ENCODE results near the gene FUT6.
"Not testable (repeated sequence)": the region's sequence is repeated elsewhere in the genome, so short reads cannot be mapped to it uniquely, and the experiment has no call there.

FUT6 gene

DNA sequence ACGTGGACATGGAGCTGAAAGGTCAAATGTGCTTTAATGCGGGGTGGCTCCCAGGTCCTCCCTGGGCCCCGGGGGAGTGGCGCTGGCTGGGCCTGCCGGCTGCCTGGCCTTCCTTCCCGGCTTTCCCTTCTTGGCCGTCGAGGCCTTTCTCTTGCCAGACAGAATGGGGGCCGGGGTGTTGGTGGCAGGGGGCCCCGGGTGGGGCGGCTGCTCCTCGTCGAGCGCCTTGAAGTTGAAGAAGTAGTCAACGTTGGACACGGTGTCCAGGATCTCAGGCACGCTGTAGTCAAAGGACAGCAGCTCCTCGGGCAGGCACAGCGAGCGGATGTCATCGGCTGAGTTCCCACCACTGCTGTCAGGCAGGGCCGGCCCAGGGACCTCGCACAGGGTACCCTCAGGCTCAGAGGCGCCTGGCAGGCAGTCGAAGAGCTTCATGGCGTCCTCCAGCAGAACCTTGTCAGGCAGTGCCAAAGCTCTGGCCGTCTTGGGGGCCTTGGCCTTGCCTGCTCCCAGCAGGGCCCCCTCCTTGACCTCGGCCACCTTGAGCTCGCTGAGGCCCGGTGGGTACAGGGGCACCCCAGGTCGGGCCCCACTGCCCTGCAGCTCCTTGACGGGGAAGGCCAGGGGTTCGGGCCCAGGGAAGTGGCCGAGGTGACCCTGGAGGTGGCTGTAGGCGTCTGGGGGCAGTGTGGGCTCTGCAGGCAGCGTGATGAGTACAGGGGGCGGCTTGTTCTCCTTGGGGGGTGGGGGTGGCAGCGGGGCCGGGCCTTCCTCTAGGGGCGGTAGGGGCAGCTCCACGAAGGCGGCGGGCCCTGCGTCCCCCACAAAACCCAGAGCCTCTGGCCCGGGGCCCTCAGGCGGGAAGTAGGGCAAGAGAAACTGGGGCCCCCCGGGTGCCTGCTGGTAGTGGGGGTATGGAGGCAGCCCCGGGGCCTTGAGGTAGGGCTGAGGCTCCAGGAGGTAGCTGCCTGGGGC is 56.3 kb downstream of the FUT6 start:
- DNase-seq = no peak

DNA sequence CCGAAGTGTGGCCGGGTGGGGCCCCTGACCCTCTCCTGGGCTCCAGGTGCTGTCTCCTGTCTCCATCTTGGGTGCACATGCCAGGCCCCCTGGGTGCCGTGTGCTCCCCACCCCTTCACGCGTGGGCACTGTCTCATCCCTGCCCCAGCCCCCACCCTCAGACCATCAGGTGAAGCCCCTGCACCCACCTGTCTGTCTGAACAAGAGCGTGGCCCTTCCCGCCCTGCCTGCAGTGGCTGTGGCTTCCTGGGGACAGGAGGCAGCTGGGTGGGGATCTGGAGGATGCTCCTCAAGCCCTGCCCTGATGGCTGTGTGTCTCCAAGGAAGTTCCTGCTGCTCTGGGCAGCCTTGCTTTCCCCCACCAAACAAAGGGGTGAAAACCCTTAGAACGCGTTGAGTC is 57.2 kb downstream of the FUT6 start:
- DNase-seq = no peak

DNA sequence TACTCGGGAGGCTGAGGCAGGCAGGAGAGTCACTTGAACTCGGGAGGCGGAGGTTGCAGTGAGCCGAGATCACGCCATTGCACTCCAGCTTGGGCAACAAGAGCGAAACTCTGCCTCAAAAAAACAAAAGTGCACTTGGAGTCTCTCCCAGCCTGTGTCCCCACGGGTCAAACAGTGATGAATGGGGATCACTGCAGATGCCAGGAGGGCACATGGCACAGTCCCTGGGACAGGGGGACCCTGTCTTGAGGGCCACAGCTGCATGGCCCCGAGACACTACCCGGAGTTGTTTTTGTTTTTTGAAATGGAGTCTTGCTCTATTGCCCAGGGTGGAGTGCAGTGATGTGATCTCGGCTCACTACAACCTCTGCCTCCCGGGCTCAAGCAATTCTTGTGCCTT is 58.6 kb downstream of the FUT6 start:
- DNase-seq = not testable (repeated sequence)

Measured in activated CD4-positive, alpha-beta T cell treated with anti-CD3 and anti-CD28 coated beads for 48 hours (primary cell).